PC-9 (cell line): Measurements from ENCODE around the gene YAF2.

Experiments used
- EZH2 ChIP-seq: fragments of 200-600 bp; sonication (generic); IDR thresholded peaks from 2 replicates; pipeline ENCODE4 v1.8.0; 2017; ENCODE audit warnings: antibody characterized with exemption, low read depth
- TF ChIP-seq, protein P1 (sequence below): fragments of 200-600 bp; sonication (generic); conservative IDR thresholded peaks from 2 replicates; pipeline ENCODE4 v1.6.1; 2017; ENCODE audit warnings: mixed run types, antibody characterized with exemption, mild to moderate bottlenecking, moderate library complexity

DNA sequence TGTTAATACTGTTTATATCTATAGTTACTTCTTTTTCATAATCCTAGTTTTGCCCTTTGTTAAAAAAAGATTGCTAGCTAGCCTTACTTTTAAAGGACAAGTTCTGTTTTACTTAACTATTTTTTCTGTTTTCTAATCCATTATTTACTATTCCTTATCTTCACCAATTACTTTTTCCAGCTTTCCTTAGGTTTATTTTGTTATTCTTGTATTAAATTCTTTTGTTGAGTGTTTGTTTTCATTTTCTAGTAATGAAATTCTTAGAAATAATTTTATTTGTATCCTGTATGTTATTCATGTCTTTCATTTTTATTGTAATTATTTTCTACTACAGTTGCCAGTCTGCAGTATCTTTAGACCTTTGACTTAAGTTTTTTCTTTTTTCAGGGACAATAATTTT, 47.7 kb downstream of the YAF2 start:
- TF ChIP-seq, protein P1, sequence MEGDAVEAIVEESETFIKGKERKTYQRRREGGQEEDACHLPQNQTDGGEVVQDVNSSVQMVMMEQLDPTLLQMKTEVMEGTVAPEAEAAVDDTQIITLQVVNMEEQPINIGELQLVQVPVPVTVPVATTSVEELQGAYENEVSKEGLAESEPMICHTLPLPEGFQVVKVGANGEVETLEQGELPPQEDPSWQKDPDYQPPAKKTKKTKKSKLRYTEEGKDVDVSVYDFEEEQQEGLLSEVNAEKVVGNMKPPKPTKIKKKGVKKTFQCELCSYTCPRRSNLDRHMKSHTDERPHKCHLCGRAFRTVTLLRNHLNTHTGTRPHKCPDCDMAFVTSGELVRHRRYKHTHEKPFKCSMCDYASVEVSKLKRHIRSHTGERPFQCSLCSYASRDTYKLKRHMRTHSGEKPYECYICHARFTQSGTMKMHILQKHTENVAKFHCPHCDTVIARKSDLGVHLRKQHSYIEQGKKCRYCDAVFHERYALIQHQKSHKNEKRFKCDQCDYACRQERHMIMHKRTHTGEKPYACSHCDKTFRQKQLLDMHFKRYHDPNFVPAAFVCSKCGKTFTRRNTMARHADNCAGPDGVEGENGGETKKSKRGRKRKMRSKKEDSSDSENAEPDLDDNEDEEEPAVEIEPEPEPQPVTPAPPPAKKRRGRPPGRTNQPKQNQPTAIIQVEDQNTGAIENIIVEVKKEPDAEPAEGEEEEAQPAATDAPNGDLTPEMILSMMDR, result no peak
- no peak for TF ChIP-seq EZH2
